Neutrophil (primary cell): ENCODE data around the gene NACC1.

Experiments
- H3K27ac ChIP-seq: fragments of 200-600 bp; sonication (generic); 2 replicates; pipeline ENCODE4 v1.5.1; 2016; ENCODE audit warnings: mild to moderate bottlenecking, moderate library complexity
- H3K27me3 ChIP-seq: fragments of 200-600 bp; sonication (generic); 2 replicates; pipeline ENCODE4 v1.6.0; 2016; ENCODE audit warnings: mild to moderate bottlenecking
- H3K36me3 ChIP-seq: fragments of 200-600 bp; sonication (generic); 2 replicates; pipeline ENCODE4 v1.5.1; 2017
- H3K4me1 ChIP-seq, 2 experiments: fragments of 200-600 bp in 1 of 2; sonication (generic) in 1 of 2; 1 replicate in 1 of 2; 2 replicates in 1 of 2; pipeline versions ENCODE4 v1.5.1 to v1.6.1; 2013 to 2016; ENCODE audit warnings: low read depth in 1 of 2, low read length in 1 of 2, mild to moderate bottlenecking in 1 of 2, moderate library complexity in 1 of 2; ENCODE audit not compliant: control insufficient read depth in 1 of 2, insufficient read depth in 1 of 2
- H3K4me3 ChIP-seq, 2 experiments: fragments of 200-600 bp in 1 of 2; sonication (generic) in 1 of 2; 1 replicate in 1 of 2; 2 replicates in 1 of 2; pipeline ENCODE4 v1.5.1; 2013 to 2016; ENCODE audit warnings: low read depth in 1 of 2, low read length in 1 of 2, mild to moderate bottlenecking in 1 of 2, moderate library complexity in 1 of 2
- H3K9me3 ChIP-seq: fragments of 200-600 bp; sonication (generic); 2 replicates; pipeline ENCODE4 v1.5.1; 2016
- TF ChIP-seq, protein P1 (sequence below): fragments of 200-600 bp; sonication (generic); IDR thresholded peaks from 2 replicates; pipeline ENCODE4 v1.5.1; 2016; ENCODE audit warnings: antibody characterized with exemption

Gene NACC1

DNA sequence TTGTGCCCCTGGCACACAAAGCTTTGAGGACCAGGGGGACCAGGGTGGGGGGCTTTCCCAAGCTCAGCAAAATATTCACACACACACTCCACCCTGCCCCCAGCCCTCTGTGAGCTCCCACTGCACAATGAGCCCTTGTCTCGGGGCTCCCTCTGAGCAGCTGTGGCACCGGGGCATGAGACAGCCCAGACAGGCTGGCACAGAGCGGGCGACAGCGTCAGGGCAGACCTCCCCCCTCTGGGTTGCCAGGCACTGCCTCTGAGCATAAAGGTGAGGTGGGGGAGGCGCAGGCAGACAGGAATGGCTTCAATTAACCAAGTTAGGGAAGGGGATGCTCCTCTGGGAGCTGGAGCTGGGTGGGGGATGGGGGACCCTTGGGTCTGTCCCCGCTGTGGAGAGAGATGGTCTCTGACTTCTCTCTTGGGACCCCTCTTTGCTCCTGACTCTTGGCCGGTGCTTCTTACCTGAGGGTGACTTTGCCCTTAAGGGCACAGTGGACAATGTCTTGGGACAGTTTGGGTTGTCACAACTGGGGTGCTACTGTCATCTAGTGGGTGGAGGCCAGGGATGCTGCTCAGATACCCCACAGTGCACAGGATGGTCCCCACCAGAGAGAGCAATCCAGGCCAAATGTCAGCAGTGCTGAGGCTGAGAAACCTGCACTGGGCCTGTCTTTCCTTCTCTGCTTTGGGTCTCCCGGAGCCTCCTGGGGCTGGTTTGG lies 45.7 kb upstream of the NACC1 start:
- no peaks in the 10 kb centered on the region for H3K9me3 ChIP-seq
- H3K27ac ChIP-seq, result no peak overlapping the region
- H3K4me3 ChIP-seq, result no peak overlapping the region
- no peaks in the 10 kb centered on the region for H3K4me1 ChIP-seq
- H3K27me3 ChIP-seq, result peaks cover 9% of the 10 kb centered on the region
- TF ChIP-seq, protein P1, sequence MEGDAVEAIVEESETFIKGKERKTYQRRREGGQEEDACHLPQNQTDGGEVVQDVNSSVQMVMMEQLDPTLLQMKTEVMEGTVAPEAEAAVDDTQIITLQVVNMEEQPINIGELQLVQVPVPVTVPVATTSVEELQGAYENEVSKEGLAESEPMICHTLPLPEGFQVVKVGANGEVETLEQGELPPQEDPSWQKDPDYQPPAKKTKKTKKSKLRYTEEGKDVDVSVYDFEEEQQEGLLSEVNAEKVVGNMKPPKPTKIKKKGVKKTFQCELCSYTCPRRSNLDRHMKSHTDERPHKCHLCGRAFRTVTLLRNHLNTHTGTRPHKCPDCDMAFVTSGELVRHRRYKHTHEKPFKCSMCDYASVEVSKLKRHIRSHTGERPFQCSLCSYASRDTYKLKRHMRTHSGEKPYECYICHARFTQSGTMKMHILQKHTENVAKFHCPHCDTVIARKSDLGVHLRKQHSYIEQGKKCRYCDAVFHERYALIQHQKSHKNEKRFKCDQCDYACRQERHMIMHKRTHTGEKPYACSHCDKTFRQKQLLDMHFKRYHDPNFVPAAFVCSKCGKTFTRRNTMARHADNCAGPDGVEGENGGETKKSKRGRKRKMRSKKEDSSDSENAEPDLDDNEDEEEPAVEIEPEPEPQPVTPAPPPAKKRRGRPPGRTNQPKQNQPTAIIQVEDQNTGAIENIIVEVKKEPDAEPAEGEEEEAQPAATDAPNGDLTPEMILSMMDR, result no peak
- no peaks in the 10 kb centered on the region for H3K36me3 ChIP-seq

DNA sequence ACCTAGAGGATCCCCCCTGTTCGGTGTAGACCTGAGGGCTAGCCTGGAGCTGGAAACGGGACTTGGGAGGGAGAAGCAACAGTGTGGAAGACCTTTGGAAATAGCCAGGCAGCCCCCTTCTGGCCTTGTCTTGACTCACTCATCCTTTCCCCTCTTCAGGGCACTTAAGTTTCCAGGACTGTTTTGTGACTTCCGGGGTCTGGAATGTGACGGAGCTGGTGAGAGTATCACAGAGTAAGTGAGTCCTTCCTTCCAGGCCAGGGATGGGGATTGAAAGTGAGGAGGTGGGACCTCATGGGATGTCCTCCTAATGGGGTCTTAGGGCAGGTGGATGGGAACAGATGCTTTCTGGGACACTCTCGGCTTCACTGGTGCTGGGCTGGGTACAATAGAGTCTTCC lies 44.8 kb upstream of the NACC1 start:
- no peak overlapping the region for H3K4me3 ChIP-seq
- no peak overlapping the region for H3K27ac ChIP-seq
- H3K9me3 ChIP-seq, result no peaks in the 10 kb centered on the region
- no peaks in the 10 kb centered on the region for H3K4me1 ChIP-seq
- TF ChIP-seq, protein P1, result no peak
- H3K36me3 ChIP-seq, result no peaks in the 10 kb centered on the region
- peaks cover 14% of the 10 kb centered on the region for H3K27me3 ChIP-seq

DNA sequence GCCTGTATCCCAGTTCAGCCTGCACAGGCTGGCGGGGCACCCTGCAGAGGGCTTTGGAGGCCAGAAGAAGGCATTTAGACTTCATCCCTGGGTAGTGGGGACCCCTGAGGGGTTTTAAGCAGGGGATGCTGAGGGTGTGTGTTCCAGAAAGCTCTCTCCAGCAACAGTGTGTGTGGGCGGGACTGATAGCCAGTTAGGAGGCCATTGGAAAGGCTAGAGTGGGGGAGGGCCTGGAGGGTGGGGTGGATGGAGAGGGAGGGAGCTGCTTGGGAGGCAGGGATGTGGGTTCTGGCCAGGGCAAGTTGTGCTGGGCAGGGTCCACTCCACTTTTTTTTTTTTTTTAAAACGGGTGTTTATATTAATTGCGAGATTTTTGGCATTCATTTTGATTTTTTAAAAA lies 43.7 kb upstream of the NACC1 start:
- H3K9me3 ChIP-seq, result no peaks in the 10 kb centered on the region
- H3K4me1 ChIP-seq, result peaks cover 0 to 4% of the 10 kb centered on the region in 2 experiments
- TF ChIP-seq, protein P1, result no peak
- no peak overlapping the region for H3K4me3 ChIP-seq
- peaks cover 14% of the 10 kb centered on the region for H3K27me3 ChIP-seq
- H3K27ac ChIP-seq, result no peak overlapping the region
- no peaks in the 10 kb centered on the region for H3K36me3 ChIP-seq

DNA sequence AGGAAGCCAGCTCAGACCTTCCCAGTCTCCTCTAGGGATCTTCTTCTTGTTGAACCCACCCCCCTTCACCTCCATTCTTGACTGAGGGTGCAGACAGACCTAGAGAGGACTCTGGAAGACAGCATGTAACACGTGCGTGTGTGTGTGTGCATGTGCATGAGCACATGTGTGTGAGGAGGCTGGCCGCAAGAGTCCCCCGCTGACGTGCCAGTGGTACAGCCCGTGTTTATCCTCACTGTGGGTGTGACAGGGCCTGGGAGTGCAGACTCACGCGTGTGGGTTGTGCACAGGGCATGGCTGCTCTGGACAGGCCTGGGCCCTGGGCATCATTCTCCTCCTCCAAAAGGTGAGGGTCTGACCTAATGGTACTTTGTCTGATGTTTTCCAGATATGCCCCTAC lies 41.7 kb upstream of the NACC1 start:
- no peak overlapping the region for H3K27ac ChIP-seq
- peaks cover 0 to 7% of the 10 kb centered on the region in 2 experiments for H3K4me1 ChIP-seq
- no peaks in the 10 kb centered on the region for H3K9me3 ChIP-seq
- no peak overlapping the region for H3K4me3 ChIP-seq
- H3K27me3 ChIP-seq, result peaks cover 8% of the 10 kb centered on the region
- H3K36me3 ChIP-seq, result no peaks in the 10 kb centered on the region
- TF ChIP-seq, protein P1, result no peak

DNA sequence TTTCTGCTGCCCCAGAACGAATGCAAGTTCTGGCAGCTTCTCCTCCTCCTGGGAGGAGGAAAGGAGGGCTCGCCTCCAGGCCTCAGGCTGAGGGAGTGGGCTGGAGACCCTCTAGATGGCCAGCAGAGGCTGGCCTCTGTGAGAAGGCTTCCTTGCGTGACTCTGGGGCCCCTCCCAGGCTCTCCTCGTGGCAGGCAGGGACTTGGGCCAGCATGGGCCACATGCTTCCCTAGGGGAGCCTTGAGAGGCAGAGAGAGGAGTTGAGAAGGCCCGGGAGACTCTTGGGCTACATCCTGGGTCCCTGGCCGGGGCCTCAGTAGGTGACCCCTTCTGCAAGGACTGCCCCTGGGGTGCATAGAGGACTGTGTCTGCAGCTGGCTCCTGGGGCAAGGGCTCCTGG lies 41.3 kb upstream of the NACC1 start:
- no peak overlapping the region for H3K27ac ChIP-seq
- TF ChIP-seq, protein P1, result no peak
- H3K4me3 ChIP-seq, result no peak overlapping the region
- H3K36me3 ChIP-seq, result no peaks in the 10 kb centered on the region
- peaks cover 12% of the 10 kb centered on the region for H3K27me3 ChIP-seq
- peaks cover 0 to 7% of the 10 kb centered on the region in 2 experiments for H3K4me1 ChIP-seq
- no peaks in the 10 kb centered on the region for H3K9me3 ChIP-seq
